Spleen (tissue), 11 donors: ENCODE measurements around the gene RND3. TPM values are rescaled to one million over a fixed set of nuclear protein-coding genes. Genes with fewer than 3 reads are reported as not detected.
A peak's percentile ranks its signal among the peaks of the same experiment; 100 is the strongest.

Experiments used
- DNase-seq: peaks from one replicate; pipeline ENCODE4 v3.0.0-alpha.2; 2020
- H3K27ac ChIP-seq, 8 donors: fragments of 200-600 bp; sonication (generic) in 7 of 8; 1 replicate in 4 of 8; 2 replicates in 4 of 8; pipeline versions ENCODE4 v1.5.0 to v1.8.0; 2016 to 2021; ENCODE audit warnings: inconsistent platforms in 4 of 8, mild to moderate bottlenecking in 4 of 8, moderate library complexity in 1 of 8
- H3K27me3 ChIP-seq, 7 donors: fragments of 200-600 bp; sonication (generic) in 6 of 7; replicated peaks in 1 of 7; 1 replicate in 4 of 7; 2 replicates in 3 of 7; pipeline versions ENCODE4 v1.5.0 to v1.8.0; 2016 to 2021; ENCODE audit warnings: inconsistent platforms in 3 of 7, mild to moderate bottlenecking in 1 of 7
- H3K36me3 ChIP-seq, 6 donors: fragments of 200-600 bp; sonication (generic) in 5 of 6; 1 replicate in 4 of 6; 2 replicates in 2 of 6; pipeline versions ENCODE4 v1.5.0 to v1.8.0; 2016 to 2021; ENCODE audit warnings: inconsistent platforms in 2 of 6
- H3K4me1 ChIP-seq, 6 donors: fragments of 200-600 bp; sonication (generic) in 5 of 6; 1 replicate in 3 of 6; 2 replicates in 3 of 6; pipeline versions ENCODE4 v1.5.0 to v1.8.0; 2016 to 2021; ENCODE audit warnings: inconsistent platforms in 3 of 6
- H3K4me3 ChIP-seq, 8 donors: fragments of 200-600 bp; sonication (generic) in 7 of 8; 1 replicate in 4 of 8; 2 replicates in 4 of 8; pipeline versions ENCODE4 v1.5.0 to v1.8.0; 2016 to 2021; ENCODE audit warnings: inconsistent platforms in 4 of 8, mild to moderate bottlenecking in 4 of 8, moderate library complexity in 2 of 8
- H3K9me3 ChIP-seq, 8 donors: fragments of 200-600 bp; sonication (generic) in 7 of 8; 1 replicate in 4 of 8; 2 replicates in 4 of 8; pipeline versions ENCODE4 v1.5.0 to v1.8.0; 2016 to 2021; ENCODE audit warnings: inconsistent platforms in 4 of 8
- POLR2A ChIP-seq, 3 donors: fragments of 450-650 bp; IDR thresholded peaks; one replicate each; pipeline ENCODE4 v1.5.1; 2017; ENCODE audit warnings: antibody characterized with exemption in 3 of 3, mild to moderate bottlenecking in 1 of 3
- POLR2AphosphoS5 ChIP-seq, 3 donors: sonication (generic); formaldehyde crosslinking; IDR thresholded peaks; one replicate each; pipeline ENCODE4 v1.5.1; 2017; ENCODE audit warnings: antibody characterized with exemption in 3 of 3
- WGBS, 5 donors: extraction: QIAGEN DNeasy Blood & Tissue Kit in 3 of 5; methylation state at CpG; one replicate each; pipeline versions ENCODE4 v1.1.5 to v1.1.7; 2013 to 2018; 5-methylcytosine and 5-hydroxymethylcytosine counted together
- intact Hi-C: fragments of 100-400 bp; cut with DNase I; formaldehyde crosslinking; loops from one replicate; pipeline ENCODE4 v1.15.0; 2023; ENCODE audit warnings: low total_unique reads
- polyA plus RNA-seq, 3 donors: library from polyadenylated mRNA; stranded (reverse); fragments of 200-250 nt; gene quantifications; one replicate each; pipeline ENCODE4 v1.2.1, GENCODE V29; 2013
- total RNA-seq, 7 donors: library from RNA; depleted of rRNA in 3 of 7; stranded (reverse); fragments of >200 nt in 3 of 7; fragmentation: NEBNext Ultra II Directional in 4 of 7; extraction: Animal tissue kit (Norgen Biotek cat#: 25700) in 4 of 7; gene quantifications; one replicate each; pipeline versions ENCODE4 v1.1.0 to v1.2.1, GENCODE V29; 2016 to 2021
- TF ChIP-seq, protein P1 (sequence below), 11 experiments: fragments of 200-600 bp in 7 of 11; fragments of 450-650 bp in 4 of 11; sonication (generic) in 4 of 11; IDR thresholded peaks in 8 of 11; conservative IDR thresholded peaks in 3 of 11; 1 replicate in 7 of 11; 2 replicates in 4 of 11; pipeline versions ENCODE4 v1.4.0 to v1.8.0; 2016 to 2021; ENCODE audit warnings: antibody characterized with exemption in 11 of 11, inconsistent platforms in 4 of 11, mild to moderate bottlenecking in 1 of 11
- donor health status: healthy with polysubstance abuse.
- donor health status: DM: no; HTN: no; CAD: no; lungs with moderate emphysema.
- donor health status: DM: no; HTN: no; CAD: no.
- donor health status: Bipolar disorder and iron deficiency.
- donor health status: healthy.
- donor health status: DM: no; HTN: no; CAD: no.
- donor health status: DM: yes; HTN: yes; CAD: no.

The RND3 gene
- total and polyA plus RNA-seq, 10 donors, result 10.3 to 97.0 (median 57.8) TPM

- H3K4me1 ChIP-seq, result peaks cover 0 to 25% (median 0%) of the 10 kb centered on the region in 6 donors
- peak overlapping the region in 6 of 8 donors; percentile 1 to 82 (median 51) for H3K27ac ChIP-seq
- TF ChIP-seq POLR2A (IDR thresholded peaks at IDR 0.05) (no peak), POLR2AphosphoS5 (IDR thresholded peaks at IDR 0.05) (no peak)
- TF ChIP-seq, protein P1, sequence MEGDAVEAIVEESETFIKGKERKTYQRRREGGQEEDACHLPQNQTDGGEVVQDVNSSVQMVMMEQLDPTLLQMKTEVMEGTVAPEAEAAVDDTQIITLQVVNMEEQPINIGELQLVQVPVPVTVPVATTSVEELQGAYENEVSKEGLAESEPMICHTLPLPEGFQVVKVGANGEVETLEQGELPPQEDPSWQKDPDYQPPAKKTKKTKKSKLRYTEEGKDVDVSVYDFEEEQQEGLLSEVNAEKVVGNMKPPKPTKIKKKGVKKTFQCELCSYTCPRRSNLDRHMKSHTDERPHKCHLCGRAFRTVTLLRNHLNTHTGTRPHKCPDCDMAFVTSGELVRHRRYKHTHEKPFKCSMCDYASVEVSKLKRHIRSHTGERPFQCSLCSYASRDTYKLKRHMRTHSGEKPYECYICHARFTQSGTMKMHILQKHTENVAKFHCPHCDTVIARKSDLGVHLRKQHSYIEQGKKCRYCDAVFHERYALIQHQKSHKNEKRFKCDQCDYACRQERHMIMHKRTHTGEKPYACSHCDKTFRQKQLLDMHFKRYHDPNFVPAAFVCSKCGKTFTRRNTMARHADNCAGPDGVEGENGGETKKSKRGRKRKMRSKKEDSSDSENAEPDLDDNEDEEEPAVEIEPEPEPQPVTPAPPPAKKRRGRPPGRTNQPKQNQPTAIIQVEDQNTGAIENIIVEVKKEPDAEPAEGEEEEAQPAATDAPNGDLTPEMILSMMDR (IDR thresholded peaks at IDR 0.05 in 8 of 11, conservative IDR thresholded peaks at IDR 0.05 in 3 of 11), result no peak
- no peaks in the 10 kb centered on the region for H3K9me3 ChIP-seq
- intact Hi-C loops, result no loop called here
- peak overlapping the region in 2 of 8 donors; percentile 5 to 12 for H3K4me3 ChIP-seq
- H3K27me3 ChIP-seq, result no peaks in the 10 kb centered on the region
- WGBS, 5 donors, result 54 to 69% (median 58%) methylated on average over 6 of the region's 6 CpGs
- no peaks in the 10 kb centered on the region for H3K36me3 ChIP-seq
- DNase-seq, result no peak
Measured at GRCh38 chr2:150478200-150478974, 9.1 kb downstream of the RND3 start.

GRCh38 chr2:150477347-150477746 lies 10.1 kb downstream of the RND3 start:
- WGBS, 5 donors, result 60 to 79% (median 65%) methylated on average over 3 of the region's 3 CpGs
- intact Hi-C loops, result no loop called here
- no peaks in the 10 kb centered on the region for H3K36me3 ChIP-seq
- peak overlapping the region in 5 of 8 donors; percentile 48 to 82 (median 62) for H3K27ac ChIP-seq
- TF ChIP-seq POLR2AphosphoS5 (IDR thresholded peaks at IDR 0.05) (no peak), POLR2A (IDR thresholded peaks at IDR 0.05) (no peak)
- TF ChIP-seq, protein P1 (IDR thresholded peaks at IDR 0.05 in 8 of 11, conservative IDR thresholded peaks at IDR 0.05 in 3 of 11), result no peak
- no peaks in the 10 kb centered on the region for H3K9me3 ChIP-seq
- DNase-seq, result no peak
- peak overlapping the region in 2 of 8 donors; percentile 5 to 17 for H3K4me3 ChIP-seq
- peaks cover 0 to 25% (median 0%) of the 10 kb centered on the region in 6 donors for H3K4me1 ChIP-seq
- H3K27me3 ChIP-seq, result no peaks in the 10 kb centered on the region

GRCh38 chr2:150476809-150477302 lies 10.6 kb downstream of the RND3 start:
- Histone ChIP-seq H3K27me3 (no peaks in the 10 kb centered on the region), H3K9me3 (no peaks in the 10 kb centered on the region), H3K4me1 (peaks cover 0 to 25% (median 0%) of the 10 kb centered on the region in 6 donors), H3K4me3 (peak overlapping the region in 2 of 8 donors; percentile 5 to 17), H3K27ac (peak overlapping the region in 6 of 8 donors; percentile 33 to 82 (median 58)), H3K36me3 (no peaks in the 10 kb centered on the region)
- WGBS, 5 donors, result 67 to 79% (median 74%) methylated on average over 7 of the region's 7 CpGs
- DNase-seq, result no peak
- TF ChIP-seq POLR2AphosphoS5 (IDR thresholded peaks at IDR 0.05), result no peak
- TF ChIP-seq, protein P1 (IDR thresholded peaks at IDR 0.05 in 8 of 11, conservative IDR thresholded peaks at IDR 0.05 in 3 of 11), result no peak
- intact Hi-C loops, result no loop called here

DNA sequence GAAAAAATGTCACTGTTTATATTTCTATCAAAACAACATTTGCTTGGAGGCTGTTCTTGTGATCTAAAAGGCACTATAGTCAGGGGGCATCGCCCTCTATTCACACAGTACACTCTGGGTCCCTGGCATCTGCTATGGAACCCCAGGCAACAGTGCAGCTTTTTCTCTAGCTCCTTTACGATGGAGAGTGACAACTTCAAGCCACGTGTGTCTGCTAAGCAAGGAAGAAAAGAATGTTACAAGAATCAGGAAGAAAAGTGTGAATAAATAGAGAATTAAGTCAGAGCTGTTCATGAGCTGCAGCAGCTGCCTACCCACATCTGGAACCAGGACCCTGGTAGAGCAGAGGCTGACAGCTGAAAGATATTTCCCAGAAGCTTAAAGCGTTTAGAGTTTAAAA lies 11.2 kb downstream of the RND3 start:
- WGBS, 5 donors, result 51 to 59% (median 58%) methylated on average over 4 of the region's 4 CpGs
- H3K9me3 ChIP-seq, result no peaks in the 10 kb centered on the region
- peak overlapping the region in 1 of 8 donors; percentile 17 for H3K4me3 ChIP-seq
- H3K27me3 ChIP-seq, result no peaks in the 10 kb centered on the region
- intact Hi-C loops, result no loop called here
- H3K27ac ChIP-seq, result peak overlapping the region in 6 of 8 donors; percentile 33 to 82 (median 58)
- TF ChIP-seq POLR2AphosphoS5 (IDR thresholded peaks at IDR 0.05), result no peak
- TF ChIP-seq, protein P1 (IDR thresholded peaks at IDR 0.05 in 8 of 11, conservative IDR thresholded peaks at IDR 0.05 in 3 of 11), result no peak
- TF ChIP-seq POLR2A (IDR thresholded peaks at IDR 0.05), result no peak
- H3K36me3 ChIP-seq, result peaks cover 0 to 4% (median 0%) of the 10 kb centered on the region in 6 donors
- H3K4me1 ChIP-seq, result peaks cover 0 to 25% (median 0%) of the 10 kb centered on the region in 6 donors
- DNase-seq, result no peak
